K562 (cell line): Measurements from ENCODE around the gene PARK7. TPM values are rescaled to one million over a fixed set of nuclear protein-coding genes. Genes with fewer than 3 reads are reported as not detected.
A peak's percentile ranks its signal among the peaks of the same experiment; 100 is the strongest.

Source experiments
- CHD1 ChIP-seq: fragments of 200-600 bp; sonication (generic); IDR thresholded peaks from one replicate; pipeline ENCODE4 v1.6.1; 2012; ENCODE audit warnings: mild to moderate bottlenecking, moderate library complexity, low read length, inconsistent platforms
- CREM ChIP-seq: IDR thresholded peaks from 2 replicates; pipeline ENCODE4 v1.6.1; 2014; ENCODE audit warnings: antibody characterized with exemption, low read depth
- E2F4 ChIP-seq: sonication (generic); formaldehyde crosslinking; IDR thresholded peaks from 2 replicates; pipeline ENCODE4 v1.8.0; 2022; ENCODE audit warnings: mild to moderate bottlenecking, low read depth, missing genetic modification reagents
- ETV6 ChIP-seq, 3 experiments: fragments of 150-350 bp in 1 of 3; sonication (generic) in 1 of 3; formaldehyde crosslinking in 1 of 3; IDR thresholded peaks; 2 replicates each; pipeline versions ENCODE4 v1.6.1 to v1.8.0; 2014 to 2022; ENCODE audit warnings: borderline replicate concordance in 2 of 3, low read depth in 2 of 3, antibody characterized with exemption in 1 of 3, low read length in 1 of 3, mild to moderate bottlenecking in 1 of 3, missing genetic modification reagents in 1 of 3
- HNRNPUL1 ChIP-seq: fragments of 200-400 bp; formaldehyde crosslinking; IDR thresholded peaks from 2 replicates; pipeline ENCODE4 v1.6.1; 2017; ENCODE audit warnings: low read length
- PHF8 ChIP-seq: fragments of 200-600 bp; sonication (generic); IDR thresholded peaks from 2 replicates; pipeline ENCODE4 v1.6.1; 2012; ENCODE audit warnings: mixed run types, mild to moderate bottlenecking, inconsistent platforms, low read length, moderate library complexity, borderline replicate concordance
- RBM14 ChIP-seq: fragments of 200-400 bp; formaldehyde crosslinking; IDR thresholded peaks from 2 replicates; pipeline ENCODE4 v1.6.1; 2018; ENCODE audit warnings: low read depth, mild to moderate bottlenecking, low read length, moderate library complexity, borderline replicate concordance; ENCODE audit not compliant: insufficient read depth
- ZBTB17 ChIP-seq: fragments of 450-650 bp; formaldehyde crosslinking; IDR thresholded peaks from 2 replicates; pipeline ENCODE4 v1.4.0; 2020; ENCODE audit warnings: mild to moderate bottlenecking
- ZNF197 ChIP-seq: fragments of 200-800 bp; sonication (Bioruptor generic); IDR thresholded peaks from 2 replicates; pipeline ENCODE4 v1.6.1; 2016; ENCODE audit warnings: low read depth, missing genetic modification characterization, missing compliant biosample characterization
- ZNF830 ChIP-seq: fragments of 250-450 bp; sonication (Bioruptor Pico); IDR thresholded peaks from 2 replicates; pipeline ENCODE4 v1.5.0; 2021; ENCODE audit warnings: mild to moderate bottlenecking
- polyA plus RNA-seq, 8 experiments: library from polyadenylated mRNA; depleted of rRNA in 4 of 8; stranded (reverse) in 5 of 8; unstranded in 3 of 8; fragments of >200 nt; fragmentation: Nextera tagmentation in 2 of 8; fragmentation: Illumina TruSeq in 1 of 8; extraction: Ambion mirVana in 2 of 8; extraction: Trizol in 1 of 8; gene quantifications; 2 replicates each; pipeline versions ENCODE4 v1.2.1 to v1.2.3, GENCODE V29; 2011 to 2014; ENCODE audit warnings: inconsistent platforms in 1 of 8, missing spikeins in 1 of 8
- total RNA-seq, 7 experiments: library from RNA; depleted of rRNA in 6 of 7; stranded (reverse); fragments of >200 nt in 6 of 7; fragmentation: Illumina TruSeq in 2 of 7; extraction: Trizol in 2 of 7; gene quantifications; 2 replicates each; pipeline versions ENCODE4 v1.2.1 to v1.2.3, GENCODE V29; 2011 to 2021; ENCODE audit warnings: low replicate concordance in 1 of 7
- TF ChIP-seq, protein P1 (sequence below): sonication (generic); formaldehyde crosslinking; IDR thresholded peaks from 2 replicates; pipeline ENCODE4 v1.8.0; 2022; ENCODE audit warnings: missing genetic modification reagents, mild to moderate bottlenecking, moderate library complexity, borderline replicate concordance
- TF ChIP-seq, protein P2 (sequence below): IDR thresholded peaks from 3 replicates; pipeline ENCODE4 v1.6.1; 2011; ENCODE audit warnings: borderline replicate concordance, mild to moderate bottlenecking; ENCODE audit not compliant: insufficient read length, insufficient read depth
- TF ChIP-seq, protein P3 (sequence below), 2 experiments: fragments of 450-650 bp in 1 of 2; sonication (generic) in 1 of 2; formaldehyde crosslinking in 1 of 2; IDR thresholded peaks; 2 replicates each; pipeline versions ENCODE4 v1.7.1 to v1.9.0; 2016 to 2022; ENCODE audit warnings: inconsistent platforms in 1 of 2, mild to moderate bottlenecking in 1 of 2, missing genetic modification reagents in 1 of 2

PARK7 gene
- total and polyA plus RNA-seq, 9 of the 15 experiments (the other 6 are each of a cell fraction or from before 2014, with no cell fraction given) = 374 to 1,298 (median 484) TPM

GRCh38 chr1:8004803-8005573 lies 43.5 kb downstream of the PARK7 start (continued):
- 0 out of 4 replicates have a peak, but pooled peaks of 1 of the 2 experiments have one; percentile 26 for TF ChIP-seq ETV6 (IDR thresholded peaks at IDR 0.05; ENCODE audit: borderline replicate concordance in 1 of 2, low read depth in 2 of 2, low read length in 1 of 2)
- TF ChIP-seq ETV6 (CRISPR knock-in tag; IDR thresholded peaks at IDR 0.05; ENCODE audit: borderline replicate concordance) = no peak
- no peak for TF ChIP-seq PHF8
- TF ChIP-seq, protein P1, sequence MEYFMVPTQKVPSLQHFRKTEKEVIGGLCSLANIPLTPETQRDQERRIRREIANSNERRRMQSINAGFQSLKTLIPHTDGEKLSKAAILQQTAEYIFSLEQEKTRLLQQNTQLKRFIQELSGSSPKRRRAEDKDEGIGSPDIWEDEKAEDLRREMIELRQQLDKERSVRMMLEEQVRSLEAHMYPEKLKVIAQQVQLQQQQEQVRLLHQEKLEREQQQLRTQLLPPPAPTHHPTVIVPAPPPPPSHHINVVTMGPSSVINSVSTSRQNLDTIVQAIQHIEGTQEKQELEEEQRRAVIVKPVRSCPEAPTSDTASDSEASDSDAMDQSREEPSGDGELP (CRISPR knock-in tag) = peak; percentile 91
- no peak for TF ChIP-seq ZNF197 (CRISPR knock-in tag)
- no peak for TF ChIP-seq HNRNPUL1
- TF ChIP-seq, protein P2, sequence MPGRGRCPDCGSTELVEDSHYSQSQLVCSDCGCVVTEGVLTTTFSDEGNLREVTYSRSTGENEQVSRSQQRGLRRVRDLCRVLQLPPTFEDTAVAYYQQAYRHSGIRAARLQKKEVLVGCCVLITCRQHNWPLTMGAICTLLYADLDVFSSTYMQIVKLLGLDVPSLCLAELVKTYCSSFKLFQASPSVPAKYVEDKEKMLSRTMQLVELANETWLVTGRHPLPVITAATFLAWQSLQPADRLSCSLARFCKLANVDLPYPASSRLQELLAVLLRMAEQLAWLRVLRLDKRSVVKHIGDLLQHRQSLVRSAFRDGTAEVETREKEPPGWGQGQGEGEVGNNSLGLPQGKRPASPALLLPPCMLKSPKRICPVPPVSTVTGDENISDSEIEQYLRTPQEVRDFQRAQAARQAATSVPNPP = no peak
- TF ChIP-seq, protein P3, sequence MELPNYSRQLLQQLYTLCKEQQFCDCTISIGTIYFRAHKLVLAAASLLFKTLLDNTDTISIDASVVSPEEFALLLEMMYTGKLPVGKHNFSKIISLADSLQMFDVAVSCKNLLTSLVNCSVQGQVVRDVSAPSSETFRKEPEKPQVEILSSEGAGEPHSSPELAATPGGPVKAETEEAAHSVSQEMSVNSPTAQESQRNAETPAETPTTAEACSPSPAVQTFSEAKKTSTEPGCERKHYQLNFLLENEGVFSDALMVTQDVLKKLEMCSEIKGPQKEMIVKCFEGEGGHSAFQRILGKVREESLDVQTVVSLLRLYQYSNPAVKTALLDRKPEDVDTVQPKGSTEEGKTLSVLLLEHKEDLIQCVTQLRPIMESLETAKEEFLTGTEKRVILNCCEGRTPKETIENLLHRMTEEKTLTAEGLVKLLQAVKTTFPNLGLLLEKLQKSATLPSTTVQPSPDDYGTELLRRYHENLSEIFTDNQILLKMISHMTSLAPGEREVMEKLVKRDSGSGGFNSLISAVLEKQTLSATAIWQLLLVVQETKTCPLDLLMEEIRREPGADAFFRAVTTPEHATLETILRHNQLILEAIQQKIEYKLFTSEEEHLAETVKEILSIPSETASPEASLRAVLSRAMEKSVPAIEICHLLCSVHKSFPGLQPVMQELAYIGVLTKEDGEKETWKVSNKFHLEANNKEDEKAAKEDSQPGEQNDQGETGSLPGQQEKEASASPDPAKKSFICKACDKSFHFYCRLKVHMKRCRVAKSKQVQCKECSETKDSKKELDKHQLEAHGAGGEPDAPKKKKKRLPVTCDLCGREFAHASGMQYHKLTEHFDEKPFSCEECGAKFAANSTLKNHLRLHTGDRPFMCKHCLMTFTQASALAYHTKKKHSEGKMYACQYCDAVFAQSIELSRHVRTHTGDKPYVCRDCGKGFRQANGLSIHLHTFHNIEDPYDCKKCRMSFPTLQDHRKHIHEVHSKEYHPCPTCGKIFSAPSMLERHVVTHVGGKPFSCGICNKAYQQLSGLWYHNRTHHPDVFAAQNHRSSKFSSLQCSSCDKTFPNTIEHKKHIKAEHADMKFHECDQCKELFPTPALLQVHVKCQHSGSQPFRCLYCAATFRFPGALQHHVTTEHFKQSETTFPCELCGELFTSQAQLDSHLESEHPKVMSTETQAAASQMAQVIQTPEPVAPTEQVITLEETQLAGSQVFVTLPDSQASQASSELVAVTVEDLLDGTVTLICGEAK (IDR thresholded peaks at IDR 0.05) = no peak
- TF ChIP-seq, protein P3 (CRISPR knock-in tag; IDR thresholded peaks at IDR 0.05) = no peak
- TF ChIP-seq E2F4 (CRISPR knock-in tag) = no peak
- no peak for TF ChIP-seq ZNF830 (CRISPR knock-in tag)
- peak; percentile 85 for TF ChIP-seq CREM
- peak; percentile 21; the same call in 1 of the 2 replicates for TF ChIP-seq ZBTB17 (CRISPR knock-in tag)
- TF ChIP-seq RBM14 = no peak
- no peak for TF ChIP-seq CHD1
